Measurements from ENCODE around the gene KRT27. TPM values are rescaled to one million over a fixed set of nuclear protein-coding genes. Genes with fewer than 3 reads are reported as not detected.
A peak's percentile ranks its signal among the peaks of the same experiment; 100 is the strongest.

KRT27 gene
- total and polyA plus RNA-seq, 2 experiments from 2014 or later, result not detected

- H3K27ac ChIP-seq (ENCODE audit: low read depth), result no peak overlapping the region
- no peak overlapping the region for H3K4me3 ChIP-seq
- no peak overlapping the region for H3K4me2 ChIP-seq
- Mint-ChIP-seq H3K4me1 (no peaks in the 10 kb centered on the region), H3K9me3 (no peaks in the 10 kb centered on the region), H3K4me3 (no peak overlapping the region), H3K27ac (no peak overlapping the region), H3K36me3 (ENCODE audit: low read depth) (no peaks in the 10 kb centered on the region), H3K27me3 (ENCODE audit: insufficient read depth, low read depth, poor library complexity) (peaks cover 2% of the 10 kb centered on the region)
- H3K9me2 ChIP-seq (ENCODE audit: insufficient read depth), result peaks cover 4% of the 10 kb centered on the region; the same call in 1 of the 2 replicates
- H3K36me3 ChIP-seq (ENCODE audit: insufficient read depth), result no peaks in the 10 kb centered on the region
- peak; percentile 73 for ATAC-seq
- no peaks in the 10 kb centered on the region for H3K27me3 ChIP-seq (ENCODE audit: insufficient read depth)
- DNase-seq (ENCODE audit: low spot score), result peak; percentile 47
- no peaks in the 10 kb centered on the region for H4K20me1 ChIP-seq (replicated peaks; ENCODE audit: insufficient read depth)
- TF ChIP-seq CTCF (conservative IDR thresholded peaks at IDR 0.05; ENCODE audit: low read depth in 2 of 2), result peak; percentile 37 to 47; a peak in 3 of 4 replicates
- TF ChIP-seq POLR2AphosphoS5 (IDR thresholded peaks at IDR 0.05; ENCODE audit: low read depth), result no peak
- no peaks in the 10 kb centered on the region for H3K79me2 ChIP-seq (replicated peaks; ENCODE audit: insufficient read depth)
- H2AFZ ChIP-seq, result no peak overlapping the region
- H3F3A ChIP-seq (replicated peaks; ENCODE audit: low read depth), result no peaks in the 10 kb centered on the region
- H3K4me1 ChIP-seq (ENCODE audit: insufficient read depth), result no peaks in the 10 kb centered on the region
These were observed 55.4 kb downstream of the KRT27 start for GRCh38 chr17:40726919-40727318.

Other genes with a start within 250 kb of the KRT27 start
- 0.59 TPM in 1 of 2 replicates, not detected in the other for gene CCR7, start 217.1 kb downstream of the KRT27 start, total RNA-seq (2014; rRNA removed; shearing (Covaris generic))
- gene CCR7, start 217.1 kb downstream of the KRT27 start, polyA plus RNA-seq (2016; fragmentation: Nextera tagmentation; extraction: Ambion mirVana), result 0.37 and 0.75 TPM in 2 replicates
- 77.6 and 101 TPM in 2 replicates for gene SMARCE1, start 134.7 kb downstream of the KRT27 start, total RNA-seq (2014; rRNA removed; shearing (Covaris generic))
- 230 and 258 TPM in 2 replicates for gene SMARCE1, start 134.7 kb downstream of the KRT27 start, polyA plus RNA-seq (2016; fragmentation: Nextera tagmentation; extraction: Ambion mirVana)
- 0.12 TPM in 1 of 2 replicates, not detected in the other for gene KRT222, start 117.4 kb downstream of the KRT27 start, total RNA-seq (2014; rRNA removed; shearing (Covaris generic))
- 0.49 TPM in 1 of 2 replicates, not detected in the other for gene KRT222, start 117.4 kb downstream of the KRT27 start, polyA plus RNA-seq (2016; fragmentation: Nextera tagmentation; extraction: Ambion mirVana)
- not detected in 2 replicates for gene KRT24, start 78.8 kb downstream of the KRT27 start, total RNA-seq (2014; rRNA removed; shearing (Covaris generic))
- gene KRT24, start 78.8 kb downstream of the KRT27 start, polyA plus RNA-seq (2016; fragmentation: Nextera tagmentation; extraction: Ambion mirVana), result not detected in 2 replicates
- gene KRT25, start 27.2 kb downstream of the KRT27 start, total RNA-seq (2014; rRNA removed; shearing (Covaris generic)), result not detected in 2 replicates
- gene KRT25, start 27.2 kb downstream of the KRT27 start, polyA plus RNA-seq (2016; fragmentation: Nextera tagmentation; extraction: Ambion mirVana), result not detected in 2 replicates
- not detected in 2 replicates for gene KRT26, start 10.3 kb downstream of the KRT27 start, total RNA-seq (2014; rRNA removed; shearing (Covaris generic))
- gene KRT26, start 10.3 kb downstream of the KRT27 start, polyA plus RNA-seq (2016; fragmentation: Nextera tagmentation; extraction: Ambion mirVana), result not detected in 2 replicates
- not detected in 2 replicates for gene KRT28, start 17.4 kb upstream of the KRT27 start, total RNA-seq (2014; rRNA removed; shearing (Covaris generic))
- gene KRT28, start 17.4 kb upstream of the KRT27 start, polyA plus RNA-seq (2016; fragmentation: Nextera tagmentation; extraction: Ambion mirVana), result not detected in 2 replicates
- gene KRT10, start 40.1 kb upstream of the KRT27 start, total RNA-seq (2014; rRNA removed; shearing (Covaris generic)), result 7.8 and 9.6 TPM in 2 replicates
- 117 and 123 TPM in 2 replicates for gene KRT10, start 40.1 kb upstream of the KRT27 start, polyA plus RNA-seq (2016; fragmentation: Nextera tagmentation; extraction: Ambion mirVana)
- gene KRT12, start 84.7 kb upstream of the KRT27 start, total RNA-seq (2014; rRNA removed; shearing (Covaris generic)), result not detected in 2 replicates
- gene KRT12, start 84.7 kb upstream of the KRT27 start, polyA plus RNA-seq (2016; fragmentation: Nextera tagmentation; extraction: Ambion mirVana), result not detected in 2 replicates
- not detected in 2 replicates for gene KRT20, start 102.7 kb upstream of the KRT27 start, total RNA-seq (2014; rRNA removed; shearing (Covaris generic))
- not detected in 2 replicates for gene KRT20, start 102.7 kb upstream of the KRT27 start, polyA plus RNA-seq (2016; fragmentation: Nextera tagmentation; extraction: Ambion mirVana)
- gene KRT23, start 155.1 kb upstream of the KRT27 start, total RNA-seq (2014; rRNA removed; shearing (Covaris generic)), result not detected in 2 replicates
- gene KRT23, start 155.1 kb upstream of the KRT27 start, polyA plus RNA-seq (2016; fragmentation: Nextera tagmentation; extraction: Ambion mirVana), result not detected in 2 replicates
- not detected in 2 replicates for gene KRT39, start 184.4 kb upstream of the KRT27 start, total RNA-seq (2014; rRNA removed; shearing (Covaris generic))
- not detected in 2 replicates for gene KRT39, start 184.4 kb upstream of the KRT27 start, polyA plus RNA-seq (2016; fragmentation: Nextera tagmentation; extraction: Ambion mirVana)
- not detected in 2 replicates for gene KRT40, start 201.8 kb upstream of the KRT27 start, total RNA-seq (2014; rRNA removed; shearing (Covaris generic))
- gene KRT40, start 201.8 kb upstream of the KRT27 start, polyA plus RNA-seq (2016; fragmentation: Nextera tagmentation; extraction: Ambion mirVana), result not detected in 2 replicates
- gene KRTAP3-3, start 211.6 kb upstream of the KRT27 start, total RNA-seq (2014; rRNA removed; shearing (Covaris generic)), result not detected in 2 replicates
- not detected in 2 replicates for gene KRTAP3-3, start 211.6 kb upstream of the KRT27 start, polyA plus RNA-seq (2016; fragmentation: Nextera tagmentation; extraction: Ambion mirVana)
- not detected in 2 replicates for gene KRTAP3-2, start 217.4 kb upstream of the KRT27 start, total RNA-seq (2014; rRNA removed; shearing (Covaris generic))
- not detected in 2 replicates for gene KRTAP3-2, start 217.4 kb upstream of the KRT27 start, polyA plus RNA-seq (2016; fragmentation: Nextera tagmentation; extraction: Ambion mirVana)
- gene KRTAP3-1, start 226.6 kb upstream of the KRT27 start, total RNA-seq (2014; rRNA removed; shearing (Covaris generic)), result not detected in 2 replicates
- gene KRTAP3-1, start 226.6 kb upstream of the KRT27 start, polyA plus RNA-seq (2016; fragmentation: Nextera tagmentation; extraction: Ambion mirVana), result not detected in 2 replicates
- gene KRTAP1-5, start 244.7 kb upstream of the KRT27 start, total RNA-seq (2014; rRNA removed; shearing (Covaris generic)), result not detected in 2 replicates
- gene KRTAP1-5, start 244.7 kb upstream of the KRT27 start, polyA plus RNA-seq (2016; fragmentation: Nextera tagmentation; extraction: Ambion mirVana), result not detected in 2 replicates
- gene KRTAP1-4, start 247.6 kb upstream of the KRT27 start, total RNA-seq (2014; rRNA removed; shearing (Covaris generic)), result not detected in 2 replicates
- not detected in 2 replicates for gene KRTAP1-4, start 247.6 kb upstream of the KRT27 start, polyA plus RNA-seq (2016; fragmentation: Nextera tagmentation; extraction: Ambion mirVana)